Sigmoid colon (tissue), 4 donors: ENCODE data around the gene ZNF19.

Experiments
- CTCF ChIP-seq, 4 experiments: fragments of 450-650 bp in 3 of 4; fragments of 200-600 bp in 1 of 4; IDR thresholded peaks; one replicate each; pipeline ENCODE4 v1.5.1; 2016 to 2019; ENCODE audit warnings: antibody characterized with exemption in 4 of 4, mild to moderate bottlenecking in 3 of 4, moderate library complexity in 2 of 4
- POLR2AphosphoS5 ChIP-seq, 4 donors: sonication (generic); formaldehyde crosslinking; IDR thresholded peaks; one replicate each; pipeline ENCODE4 v1.6.1; 2017; ENCODE audit warnings: antibody characterized with exemption in 4 of 4

DNA sequence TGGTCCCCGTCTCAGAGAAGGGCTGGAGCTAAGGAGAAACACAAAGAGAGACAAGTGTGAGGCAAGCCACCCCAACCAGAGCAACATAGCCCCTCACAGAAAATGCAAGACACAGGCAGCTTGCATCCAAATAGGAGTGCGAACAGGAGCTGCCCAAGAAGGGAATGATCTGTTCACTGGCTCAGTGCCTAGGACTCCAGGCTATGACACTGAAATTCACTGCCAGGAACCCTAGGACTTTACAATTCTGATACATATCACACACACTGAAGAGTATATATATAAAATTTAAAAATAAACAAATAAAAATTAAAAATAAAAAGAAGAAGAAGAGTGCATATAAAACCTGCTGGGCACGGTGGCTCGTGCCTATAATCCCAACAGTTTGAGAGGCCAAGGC, 32.3 kb downstream of the ZNF19 start:
- TF ChIP-seq CTCF (IDR thresholded peaks at IDR 0.05) (no peak), POLR2AphosphoS5 (IDR thresholded peaks at IDR 0.05) (no peak)
